Sciatic nerve (tissue), 2 donors: ENCODE data around the gene MAN1C1. TPM values are rescaled to one million over a fixed set of nuclear protein-coding genes. Genes with fewer than 3 reads are reported as not detected.

Experiments used
- ATAC-seq: fragments of 200-7000 bp; cut with Tn5 transposase; one replicate; pipeline ENCODE4 v1.9.1; 2020; ENCODE audit warnings: mild to moderate bottlenecking, moderate library complexity
- DNase-seq: peaks from one replicate; pipeline ENCODE4 v3.0.0-alpha.2; 2020; ENCODE audit warnings: low spot score
- intact Hi-C: fragments of 100-400 bp; cut with DNase I; formaldehyde crosslinking; loops from one replicate; pipeline ENCODE4 v1.14.2; 2022
- total RNA-seq: library from RNA; stranded (reverse); fragmentation: NEBNext Ultra II Directional; extraction: Animal tissue kit (Norgen Biotek cat#: 25700); gene quantifications from one replicate; pipeline ENCODE4 v1.2.1, GENCODE V29; 2021
- donor health status: DM: no; HTN: no; CAD: no.
- donor health status: DM: no; HTN: no; CAD: no.

Gene MAN1C1
- total RNA-seq, 1 donor from 2014 or later = 29.4 TPM

- no peak for DNase-seq
- no peak for ATAC-seq
- intact Hi-C loops = no loop called here
These were observed 210.0 kb downstream of the MAN1C1 start for GRCh38 chr1:25826571-25826970.

GRCh38 chr1:25828491-25828890 lies 211.9 kb downstream of the MAN1C1 start:
- intact Hi-C loops = no loop called here
- ATAC-seq = no peak
- no peak for DNase-seq

DNA sequence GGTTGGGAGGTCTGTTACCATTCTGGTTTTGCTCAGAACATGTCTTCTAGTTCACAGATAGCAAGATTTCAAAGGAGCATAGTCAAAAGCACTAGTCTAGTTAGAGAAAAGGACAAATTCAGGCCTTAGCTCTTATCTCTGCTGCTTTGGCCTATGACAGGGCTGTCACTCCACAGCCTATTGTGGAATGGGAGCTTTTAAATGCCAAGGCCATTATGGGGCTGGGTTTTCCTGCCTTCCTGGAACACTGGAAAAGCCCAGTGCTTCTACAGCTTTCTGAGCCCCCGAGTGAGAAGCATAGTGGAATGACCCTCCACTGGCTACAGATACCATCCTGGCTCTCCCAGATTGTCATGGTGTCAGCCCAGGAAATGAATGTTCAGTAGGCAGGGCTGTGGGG lies 212.5 kb downstream of the MAN1C1 start:
- DNase-seq (no peak), ATAC-seq (no peak)
- intact Hi-C loops = no loop called here

DNA sequence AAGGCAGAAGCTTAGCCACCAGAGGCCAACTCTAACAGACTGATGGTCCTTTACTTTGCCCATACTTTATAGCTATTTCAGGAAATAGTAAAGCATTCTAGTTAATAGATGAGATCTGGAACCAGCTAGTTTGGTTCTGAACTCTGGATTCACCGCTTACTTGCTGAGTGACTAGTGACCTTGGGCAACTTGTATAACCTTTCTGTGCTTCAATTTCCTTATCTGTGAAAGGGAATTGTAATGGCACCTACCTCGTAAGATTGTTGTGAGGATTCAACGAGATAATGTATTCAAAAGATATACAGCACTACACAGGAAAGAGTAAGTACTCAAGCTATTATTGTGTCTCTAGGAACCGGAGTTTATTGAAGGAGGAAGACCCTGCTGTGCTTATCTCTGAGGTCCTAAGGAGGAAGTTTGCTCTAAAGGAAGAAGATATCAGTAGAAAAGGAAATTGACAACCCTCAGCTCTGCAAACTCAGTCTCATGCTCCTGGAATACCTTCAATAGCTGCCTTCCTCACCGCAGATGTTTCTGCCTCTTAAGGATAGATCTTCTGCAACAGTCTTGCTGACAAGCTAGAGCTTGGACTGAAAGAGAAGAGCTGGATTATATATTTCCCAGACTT lies 215.1 kb downstream of the MAN1C1 start:
- intact Hi-C loops = no loop called here
- DNase-seq (no peak), ATAC-seq (no peak)

DNA sequence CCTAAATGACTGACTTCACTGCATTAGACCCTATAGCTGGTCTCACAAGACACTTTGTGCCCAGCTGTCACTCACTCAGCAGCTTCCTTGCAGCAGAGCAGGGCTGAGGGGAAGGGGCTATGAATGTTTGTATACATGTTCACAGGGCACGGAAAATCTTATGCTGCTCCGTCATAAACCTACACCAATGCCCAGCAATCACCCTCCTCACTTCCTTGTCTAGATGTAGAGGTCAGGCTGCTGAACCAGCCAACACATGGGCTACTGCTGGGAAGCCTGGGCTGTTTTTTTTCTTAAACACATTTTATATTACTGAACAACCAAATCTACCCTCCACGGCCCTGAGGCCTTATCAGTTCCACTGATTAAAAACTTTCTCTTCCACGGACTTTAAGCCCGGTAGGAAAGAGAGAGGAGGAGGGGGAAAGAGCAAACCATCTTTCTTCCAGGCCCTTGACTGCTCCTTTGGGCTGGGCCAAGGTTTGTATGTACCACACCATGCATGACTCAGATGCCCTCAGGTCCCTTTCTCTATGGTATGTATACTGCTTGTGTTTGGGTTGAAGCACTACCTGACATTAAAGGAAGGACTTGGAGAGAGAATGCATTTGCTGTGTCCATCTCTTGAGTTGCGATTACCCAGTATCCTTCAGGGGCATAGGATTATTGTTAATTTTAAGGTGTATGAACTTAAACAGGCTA lies 215.9 kb downstream of the MAN1C1 start:
- intact Hi-C loops = no loop called here
- ATAC-seq (no peak), DNase-seq (no peak)

GRCh38 chr1:25833158-25833557 lies 216.6 kb downstream of the MAN1C1 start:
- DNase-seq = no peak
- intact Hi-C loops = no loop called here
- no peak for ATAC-seq

Other genes starting within 250 kb of the MAN1C1 start
- gene RHCE, start 196.0 kb upstream of the MAN1C1 start, total RNA-seq = 1.1 TPM
- gene MACO1, start 185.9 kb upstream of the MAN1C1 start, total RNA-seq = 20.4 TPM
- 25.0 TPM for gene LDLRAP1, start 73.2 kb upstream of the MAN1C1 start, total RNA-seq
- 53.8 TPM for gene SELENON, start 183.4 kb downstream of the MAN1C1 start, total RNA-seq
- gene MTFR1L, start 203.2 kb downstream of the MAN1C1 start, total RNA-seq = 65.4 TPM
- gene AUNIP, start 242.7 kb downstream of the MAN1C1 start, total RNA-seq = not detected